ENCODE data around the gene ERBB2.

Gene ERBB2

GRCh38 chr17:39772415-39772814, 72.6 kb downstream of the ERBB2 start:
- Histone ChIP-seq H3K9me3 (ENCODE audit: insufficient read depth, low read depth, low read length) (no peaks in the 10 kb centered on the region), H3K4me1 (ENCODE audit: insufficient read depth, low read length) (no peaks in the 10 kb centered on the region), H3K36me3 (ENCODE audit: insufficient read depth, low read depth, low read length) (no peaks in the 10 kb centered on the region), H3K9ac (ENCODE audit: low read depth, low read length) (no peak overlapping the region), H3K27me3 (ENCODE audit: insufficient read depth, low read length) (no peaks in the 10 kb centered on the region), H3K27ac (ENCODE audit: low read length) (no peak overlapping the region), H3K4me3 (ENCODE audit: low read length) (no peak overlapping the region)

- Histone ChIP-seq H3K4me3 (ENCODE audit: low read length) (no peak overlapping the region), H3K4me1 (ENCODE audit: insufficient read depth, low read length) (no peaks in the 10 kb centered on the region), H3K9ac (ENCODE audit: low read depth, low read length) (no peak overlapping the region), H3K27ac (ENCODE audit: low read length) (no peak overlapping the region), H3K9me3 (ENCODE audit: insufficient read depth, low read depth, low read length) (no peaks in the 10 kb centered on the region), H3K27me3 (ENCODE audit: insufficient read depth, low read length) (no peaks in the 10 kb centered on the region), H3K36me3 (ENCODE audit: insufficient read depth, low read depth, low read length) (no peaks in the 10 kb centered on the region)
Observed at GRCh38 chr17:39772987-39773934, 73.4 kb downstream of the ERBB2 start.

GRCh38 chr17:39774047-39774446, 74.2 kb downstream of the ERBB2 start:
- Histone ChIP-seq H3K27ac (ENCODE audit: low read length) (no peak overlapping the region), H3K36me3 (ENCODE audit: insufficient read depth, low read depth, low read length) (no peaks in the 10 kb centered on the region), H3K27me3 (ENCODE audit: insufficient read depth, low read length) (no peaks in the 10 kb centered on the region), H3K4me3 (ENCODE audit: low read length) (no peak overlapping the region), H3K9ac (ENCODE audit: low read depth, low read length) (no peak overlapping the region), H3K4me1 (ENCODE audit: insufficient read depth, low read length) (no peaks in the 10 kb centered on the region), H3K9me3 (ENCODE audit: insufficient read depth, low read depth, low read length) (no peaks in the 10 kb centered on the region)

- Histone ChIP-seq H3K9ac (ENCODE audit: low read depth, low read length) (no peak overlapping the region), H3K27ac (ENCODE audit: low read length) (no peak overlapping the region), H3K9me3 (ENCODE audit: insufficient read depth, low read depth, low read length) (no peaks in the 10 kb centered on the region), H3K36me3 (ENCODE audit: insufficient read depth, low read depth, low read length) (no peaks in the 10 kb centered on the region), H3K27me3 (ENCODE audit: insufficient read depth, low read length) (no peaks in the 10 kb centered on the region), H3K4me1 (ENCODE audit: insufficient read depth, low read length) (no peaks in the 10 kb centered on the region), H3K4me3 (ENCODE audit: low read length) (no peak overlapping the region)
Observed at GRCh38 chr17:39775031-39775430, 75.2 kb downstream of the ERBB2 start.

- H3K4me1 ChIP-seq (ENCODE audit: insufficient read depth, low read length), result no peaks in the 10 kb centered on the region
- no peaks in the 10 kb centered on the region for H3K9me3 ChIP-seq (ENCODE audit: insufficient read depth, low read depth, low read length)
- H3K27ac ChIP-seq (ENCODE audit: low read length), result no peak overlapping the region
- H3K36me3 ChIP-seq (ENCODE audit: insufficient read depth, low read depth, low read length), result no peaks in the 10 kb centered on the region
- H3K4me3 ChIP-seq (ENCODE audit: low read length), result no peak overlapping the region
- H3K9ac ChIP-seq (ENCODE audit: low read depth, low read length), result no peak overlapping the region
- H3K27me3 ChIP-seq (ENCODE audit: insufficient read depth, low read length), result no peaks in the 10 kb centered on the region
Observed at GRCh38 chr17:39776252-39776651, 76.4 kb downstream of the ERBB2 start.

GRCh38 chr17:39777534-39778365, 77.9 kb downstream of the ERBB2 start:
- Histone ChIP-seq H3K27ac (ENCODE audit: low read length) (no peak overlapping the region), H3K4me3 (ENCODE audit: low read length) (no peak overlapping the region), H3K36me3 (ENCODE audit: insufficient read depth, low read depth, low read length) (no peaks in the 10 kb centered on the region), H3K9ac (ENCODE audit: low read depth, low read length) (no peak overlapping the region), H3K27me3 (ENCODE audit: insufficient read depth, low read length) (no peaks in the 10 kb centered on the region), H3K4me1 (ENCODE audit: insufficient read depth, low read length) (no peaks in the 10 kb centered on the region), H3K9me3 (ENCODE audit: insufficient read depth, low read depth, low read length) (no peaks in the 10 kb centered on the region)

Data from iPS-20b (cell line).